ENCODE data around the gene KRT25.

- TF ChIP-seq CTCF (IDR thresholded peaks at IDR 0.05) (no peak), POLR2A (IDR thresholded peaks at IDR 0.05) (no peak), EP300 (IDR thresholded peaks at IDR 0.05) (no peak)
Measured at GRCh38 chr17:40782450-40782849, 27.3 kb upstream of the KRT25 start, which contains the start of gene KRT27.
